T-helper 2 cell (primary cell): ENCODE data around the gene ZWILCH.
"Not testable (repeated sequence)": the region's sequence is repeated elsewhere in the genome, so short reads cannot be mapped to it uniquely, and the experiment has no call there.

Source experiments
- DNase-seq, 5 experiments: peaks; one replicate each; pipeline versions ENCODE4 v3.0.0 to v3.0.0-alpha.2; 2012 to 2022

Gene ZWILCH

DNA sequence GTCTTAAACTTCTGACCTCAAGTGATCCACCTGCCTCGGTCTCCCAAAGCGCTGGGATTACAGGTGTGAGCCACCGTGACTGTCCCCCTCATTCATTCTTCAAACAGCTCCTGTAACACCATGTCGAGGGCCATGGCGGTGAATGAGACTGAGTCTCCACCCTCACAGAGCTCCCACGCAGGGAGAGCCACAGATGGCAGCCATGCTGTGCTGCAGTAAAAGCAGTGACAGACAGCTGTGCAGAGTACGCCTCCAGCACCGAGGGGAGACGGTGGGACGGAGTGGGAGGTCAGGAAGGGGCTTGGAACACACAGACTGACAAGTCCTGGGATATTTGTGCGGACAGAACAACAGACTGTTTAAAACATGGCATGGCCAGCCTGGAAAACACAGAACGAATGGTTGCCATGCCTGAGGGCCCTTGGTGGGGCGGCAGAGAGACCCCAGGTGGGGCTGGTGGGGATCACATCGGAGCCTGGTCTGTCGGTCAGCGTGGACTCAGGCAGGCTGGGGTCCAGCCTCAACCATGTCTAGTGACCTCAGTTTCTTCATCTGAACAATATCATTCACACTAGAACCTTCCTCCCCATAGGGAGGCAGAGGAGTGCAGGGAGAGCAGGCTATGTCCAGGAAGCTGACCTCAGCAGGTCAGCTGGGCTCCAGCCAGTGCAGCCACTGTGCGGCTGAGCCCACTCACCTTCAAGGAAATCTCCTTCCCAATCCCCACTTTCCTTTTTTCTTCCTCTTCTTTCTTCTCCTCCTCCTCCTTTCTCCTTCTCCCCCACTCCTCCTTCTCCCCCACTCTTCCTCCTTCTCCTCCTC, 81.2 kb downstream of the ZWILCH start:
- DNase-seq: no peak

DNA sequence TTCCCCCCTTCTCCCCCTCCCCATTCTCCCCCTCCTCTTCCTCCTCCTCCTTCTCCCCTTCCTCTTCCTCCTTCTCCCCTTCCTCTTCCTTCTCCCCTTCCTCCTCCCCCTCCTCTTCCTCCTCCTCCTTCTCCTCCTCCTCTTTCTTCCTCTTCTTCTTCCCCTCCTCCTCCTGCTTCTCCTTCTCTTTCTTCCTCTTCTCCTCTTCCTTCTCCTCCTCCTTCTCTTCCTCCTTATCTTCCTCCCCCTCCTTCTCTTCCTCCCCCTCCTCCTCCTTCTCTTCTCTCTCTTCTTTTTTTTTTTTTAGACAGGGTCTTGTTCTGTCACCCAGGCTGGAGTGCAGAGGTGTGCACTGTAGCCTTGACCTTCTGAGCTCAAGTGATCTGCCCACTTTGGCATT, 81.9 kb downstream of the ZWILCH start:
- no peak for DNase-seq

DNA sequence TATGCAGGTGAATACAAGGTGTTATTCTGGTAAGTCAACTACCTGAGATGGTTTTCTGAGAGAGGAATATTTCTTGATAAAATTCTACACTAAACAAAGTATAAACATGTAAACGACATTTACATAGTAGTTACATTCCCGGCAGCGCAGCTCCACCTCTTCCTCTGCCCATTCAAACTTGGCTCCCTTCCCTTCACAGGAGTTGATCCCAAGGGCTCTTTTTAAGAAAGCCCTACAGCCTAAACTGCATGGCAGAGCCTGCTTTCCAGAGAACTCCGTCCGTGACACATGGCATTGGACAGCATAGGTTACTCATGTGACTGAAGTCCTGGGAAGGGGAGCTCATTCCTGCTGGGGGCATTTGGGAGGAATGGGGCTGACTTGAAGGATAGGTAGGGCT, 82.6 kb downstream of the ZWILCH start:
- no peak for DNase-seq

DNA sequence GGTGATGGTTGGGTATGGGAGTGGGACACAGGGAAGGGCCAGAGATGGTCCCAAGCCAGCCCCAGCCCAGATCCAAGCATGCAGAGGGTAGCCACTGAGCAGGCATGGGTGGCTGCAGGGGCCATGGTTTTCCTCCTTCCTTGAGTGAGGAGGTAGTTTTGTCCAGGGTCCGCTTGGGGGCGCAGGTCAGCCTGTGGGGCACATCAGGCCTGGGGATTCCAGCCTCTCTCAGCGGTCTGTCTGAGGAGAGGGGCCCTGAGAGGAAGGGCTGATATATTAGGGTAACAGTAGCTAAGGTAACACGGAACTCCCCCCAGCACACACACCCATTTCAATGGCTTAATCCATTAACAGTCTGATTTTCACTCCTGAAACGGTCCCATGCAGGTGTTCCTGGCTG, 83.4 kb downstream of the ZWILCH start:
- no peak for DNase-seq

DNA sequence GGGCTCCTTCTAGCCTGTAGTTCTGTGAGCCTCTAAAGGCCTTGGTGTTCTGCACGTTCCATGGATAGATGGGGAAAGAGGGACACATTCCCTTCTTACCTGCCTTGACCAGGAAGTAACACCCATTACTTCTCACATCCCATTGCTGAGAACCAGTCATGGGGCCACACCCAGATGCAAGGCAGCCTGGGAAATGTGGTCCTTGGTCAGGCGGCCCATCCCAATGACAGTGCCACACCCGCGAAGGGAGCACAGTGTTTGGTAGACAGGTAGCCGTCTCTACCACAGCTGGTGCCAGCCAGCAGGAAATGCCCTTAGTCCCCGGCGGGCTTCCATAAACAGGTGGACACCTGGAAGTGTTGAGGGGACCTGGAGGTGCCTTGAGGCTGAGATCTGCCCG, 83.8 kb downstream of the ZWILCH start:
- DNase-seq: no peak

DNA sequence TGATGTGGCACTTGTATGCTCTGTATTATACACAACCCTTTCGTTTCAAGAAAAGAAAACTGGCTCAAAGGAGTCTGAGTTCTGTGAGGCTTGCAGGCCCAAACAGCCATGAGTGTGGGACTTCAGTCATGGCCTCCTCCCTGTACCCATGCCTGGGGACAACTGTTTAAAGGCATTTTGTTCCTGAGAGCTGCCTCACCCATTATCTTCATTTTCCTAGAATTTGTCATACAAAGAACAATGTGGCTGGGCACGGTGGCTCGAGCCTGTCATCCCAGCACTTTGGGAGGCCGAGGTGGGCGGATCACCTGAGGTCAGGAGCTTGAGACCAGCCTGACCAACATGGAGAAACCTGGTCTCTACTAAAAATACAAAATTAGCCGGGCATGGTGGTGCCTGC, 84.3 kb downstream of the ZWILCH start:
- not testable (repeated sequence) for DNase-seq

DNA sequence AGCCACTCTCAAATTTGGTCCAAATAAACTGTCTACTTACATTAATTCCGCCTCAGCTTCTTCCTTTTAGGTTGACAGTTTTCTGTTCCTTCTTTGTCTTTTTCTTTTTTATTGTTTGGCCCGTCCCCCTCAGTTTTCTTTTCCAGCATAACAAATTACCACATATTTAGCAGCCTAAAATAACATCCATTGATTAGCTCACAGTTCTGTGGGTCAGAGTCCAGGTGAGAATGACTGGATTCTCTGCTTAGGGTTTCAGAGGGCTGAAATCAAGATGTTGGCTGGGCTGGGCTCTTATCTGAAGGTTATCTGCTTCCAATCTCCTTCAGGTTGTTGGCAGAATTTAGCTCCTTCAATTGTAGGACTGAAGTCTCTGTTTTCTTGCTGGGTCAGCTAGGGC, 85.3 kb downstream of the ZWILCH start:
- DNase-seq: no peak

DNA sequence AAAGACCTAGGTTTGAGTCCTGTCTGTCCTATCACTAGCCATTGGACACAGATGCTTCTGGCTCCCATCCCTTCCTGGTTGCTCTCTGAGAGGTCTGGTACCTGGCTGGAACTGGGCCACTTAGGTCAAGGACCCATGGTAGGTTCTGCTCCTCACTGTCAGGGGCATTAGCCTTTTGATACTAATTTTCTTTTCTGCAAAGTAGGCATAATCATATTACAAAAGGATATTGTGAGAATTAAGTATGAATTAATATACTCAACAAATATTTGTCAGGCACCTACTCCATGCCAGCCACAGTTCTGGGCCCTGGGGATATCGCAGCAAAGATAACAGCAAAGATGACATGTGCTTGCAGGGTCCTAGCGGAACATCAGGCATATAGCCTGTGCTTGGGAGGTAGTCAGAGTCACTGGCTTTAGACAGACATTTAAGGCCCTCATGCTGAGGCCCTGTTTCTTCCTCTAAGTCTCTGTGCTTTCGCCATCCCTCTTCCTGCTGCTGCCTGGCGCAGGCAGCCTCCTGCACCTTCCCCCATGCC, 86.3 kb downstream of the ZWILCH start:
- DNase-seq: no peak

DNA sequence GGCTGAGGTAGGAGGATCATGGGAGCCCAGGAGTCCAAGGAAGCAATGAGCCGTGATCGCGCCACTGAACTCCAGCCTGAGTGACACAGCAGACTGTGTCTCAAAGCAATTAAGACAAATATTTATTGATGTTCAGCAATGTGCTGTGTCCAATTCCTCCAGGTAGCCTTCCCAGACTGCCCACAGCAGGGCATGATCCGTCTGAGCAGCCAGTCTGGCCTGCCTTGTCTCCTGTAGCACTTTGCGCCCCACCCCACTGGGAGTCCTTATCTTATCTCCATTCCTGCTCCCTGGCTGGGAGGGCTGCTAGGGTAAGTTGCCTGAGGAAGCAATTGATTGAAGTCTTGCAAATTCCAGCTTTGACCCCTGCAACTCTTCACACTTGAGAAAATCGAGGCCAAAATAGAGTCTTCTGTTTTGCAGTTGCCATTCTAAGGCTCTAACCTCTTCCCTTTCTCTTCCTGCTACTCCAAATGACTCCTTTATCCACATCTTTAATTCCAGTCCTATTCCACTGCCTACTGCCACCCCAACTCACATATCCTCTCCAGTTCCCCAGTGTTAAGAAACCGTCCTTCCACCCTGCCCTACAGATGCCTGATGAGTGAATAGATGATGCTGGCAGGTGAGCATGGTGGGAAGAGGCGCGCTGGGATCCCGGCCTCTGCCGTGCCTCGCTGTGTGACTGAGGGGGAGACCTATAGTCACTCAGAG, 87.5 kb downstream of the ZWILCH start:
- no peak for DNase-seq

DNA sequence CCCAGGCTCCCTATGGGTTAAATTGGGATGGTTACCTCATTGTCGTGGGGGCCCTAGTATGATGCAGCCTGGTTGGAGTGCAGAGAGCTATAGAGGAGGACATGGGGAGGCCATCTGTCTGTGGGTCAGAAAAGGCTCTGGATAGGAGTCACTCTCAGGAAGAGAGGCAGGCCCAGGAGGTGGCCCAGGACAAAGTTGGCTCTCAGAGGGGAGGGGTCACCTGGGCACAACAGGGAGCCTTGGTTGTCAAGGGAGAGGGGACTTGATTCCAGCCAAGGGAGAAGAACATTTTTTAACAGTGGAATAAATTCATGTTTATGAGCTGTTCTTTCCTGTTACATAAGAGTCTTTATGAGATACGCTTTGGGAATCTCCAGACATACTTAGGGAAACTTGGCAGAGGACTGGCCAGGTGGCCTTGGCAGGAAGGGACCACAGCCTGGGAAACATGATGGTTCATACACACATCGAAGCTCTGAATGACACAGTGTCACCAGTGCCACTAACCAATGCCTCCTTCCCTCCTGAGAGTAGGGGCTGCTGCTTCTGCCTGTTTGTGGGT, 88.2 kb downstream of the ZWILCH start:
- no peak for DNase-seq

DNA sequence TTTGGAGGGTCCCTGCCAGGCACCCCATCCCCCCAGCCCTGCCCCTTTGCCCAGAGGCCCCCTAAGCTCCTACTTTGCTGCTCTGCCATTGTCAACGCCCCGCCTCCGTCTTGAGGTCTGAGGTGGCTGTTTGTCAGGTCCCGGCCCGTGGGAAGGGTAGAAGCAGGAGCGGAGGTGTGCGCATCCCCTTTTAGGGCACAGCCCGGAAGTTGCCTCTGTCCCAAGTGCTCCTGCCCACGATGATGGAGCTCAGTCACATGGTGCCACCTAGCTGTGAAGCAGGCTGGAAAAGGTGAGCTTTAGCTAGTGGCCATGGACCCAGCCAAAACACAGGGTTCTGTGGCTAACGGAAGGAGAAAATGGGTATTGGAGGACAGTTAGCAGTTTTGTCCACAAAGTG, 89.2 kb downstream of the ZWILCH start:
- no peak for DNase-seq

DNA sequence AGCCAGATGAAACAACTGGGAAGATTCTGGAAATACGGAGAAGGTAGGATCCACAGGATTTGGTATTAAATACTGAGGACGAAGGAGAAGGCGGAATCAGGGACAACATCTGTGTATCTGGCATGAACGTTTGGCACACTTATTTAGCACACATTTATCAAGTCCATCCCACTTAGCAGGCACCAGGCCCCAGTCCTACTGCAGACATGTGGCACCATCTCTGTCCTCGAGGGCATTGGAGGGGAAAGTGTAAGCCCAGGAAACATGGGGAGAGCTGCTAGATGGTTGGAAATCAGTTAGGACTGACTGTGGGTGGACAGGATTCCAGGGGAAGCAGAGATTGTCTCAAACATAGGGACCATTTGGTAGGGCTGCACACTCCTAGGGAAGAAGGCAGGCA, 89.7 kb downstream of the ZWILCH start:
- no peak for DNase-seq

DNA sequence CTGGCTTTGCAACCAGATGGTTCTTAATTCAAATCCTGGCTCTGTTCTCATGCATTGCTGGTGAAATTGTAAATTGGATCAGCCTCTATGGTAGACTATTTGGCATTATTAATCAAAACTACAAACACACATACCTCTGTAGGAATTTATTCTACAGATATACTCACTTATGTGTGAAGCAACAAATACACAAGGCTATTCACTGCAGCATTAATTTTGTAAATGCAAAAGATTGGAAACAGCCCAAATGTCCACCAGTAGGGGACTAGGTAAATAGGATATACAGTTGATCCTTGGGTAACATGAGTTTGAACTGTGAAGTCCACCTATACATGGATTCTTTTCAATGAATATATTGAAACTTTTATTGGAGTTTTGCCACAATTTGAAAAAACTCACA, 90.2 kb downstream of the ZWILCH start:
- no peak for DNase-seq

DNA sequence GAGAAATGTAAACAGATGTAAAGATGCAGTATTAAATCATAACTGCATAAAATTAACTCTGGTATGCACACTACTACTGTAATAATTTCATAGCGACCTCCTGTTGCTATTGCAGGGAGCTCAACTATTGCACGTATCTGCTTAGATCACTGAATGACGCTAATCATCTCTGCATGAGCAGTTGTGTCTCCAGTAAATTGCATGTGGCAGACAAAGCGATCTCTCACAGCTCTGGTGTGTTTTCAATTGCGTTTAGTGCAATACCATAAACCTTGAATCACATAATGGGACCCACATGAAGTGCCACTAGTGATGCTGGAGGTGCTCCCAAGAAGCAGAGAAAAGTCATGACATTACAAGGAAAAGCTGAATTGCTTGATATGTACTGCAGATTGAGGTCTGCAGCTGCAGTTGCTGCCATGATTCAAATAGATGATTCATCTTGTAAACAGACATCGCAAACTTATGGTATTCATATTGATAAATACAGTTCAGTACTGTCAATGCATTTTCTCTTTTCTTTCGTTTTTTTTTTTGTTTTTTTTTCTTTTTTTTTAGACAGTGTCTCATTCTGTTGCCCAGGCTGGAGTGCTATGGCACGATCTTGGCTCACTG, 90.9 kb downstream of the ZWILCH start:
- no peak for DNase-seq

DNA sequence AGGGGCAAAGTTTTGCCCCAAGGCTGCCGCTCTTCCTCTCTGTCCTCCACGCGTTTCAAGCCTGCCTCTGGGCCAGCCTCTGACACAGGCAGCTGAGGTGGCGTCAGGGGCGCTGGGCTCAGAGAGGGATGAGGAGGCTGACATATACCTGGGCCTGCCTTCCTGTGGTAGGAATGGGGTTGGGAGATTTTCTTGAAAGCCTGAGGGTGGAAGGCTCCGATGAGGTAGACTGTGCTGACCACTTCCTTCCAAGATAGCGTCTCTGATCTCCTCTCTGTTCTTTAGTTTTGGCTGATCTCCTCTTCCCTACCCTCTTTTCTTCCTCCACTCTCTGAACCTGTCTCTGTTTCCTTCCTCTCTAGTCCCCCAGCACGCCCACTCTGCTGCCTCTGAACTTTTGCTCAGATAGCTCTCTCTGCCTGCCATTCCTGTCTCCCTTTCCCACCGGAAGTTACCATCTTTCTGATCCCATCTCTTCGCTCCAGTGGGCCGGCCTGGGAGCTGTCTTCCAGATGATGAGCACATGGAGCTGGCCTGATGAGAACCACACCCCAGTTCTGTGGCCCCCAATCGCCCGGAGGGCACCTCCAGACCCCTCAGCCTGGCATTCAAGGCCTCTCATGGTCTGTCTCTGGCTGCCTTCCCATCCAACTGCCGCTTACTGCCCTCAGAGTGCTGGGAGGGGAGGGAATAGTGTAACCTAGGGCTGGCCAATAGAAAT, 93.1 kb downstream of the ZWILCH start:
- peak in 1 of 5 experiments; percentile 13 for DNase-seq
